SIG-M5 treated with dmso at 0.1 percent for 504 hours (cell line): ENCODE measurements around the gene FAM114A1.

Experiments used
- DNase-seq: peaks from one replicate; lab custom pipeline; 2025; ENCODE audit not compliant: unreplicated experiment; lab: John Stamatoyannopoulos, UW

Gene FAM114A1

DNA sequence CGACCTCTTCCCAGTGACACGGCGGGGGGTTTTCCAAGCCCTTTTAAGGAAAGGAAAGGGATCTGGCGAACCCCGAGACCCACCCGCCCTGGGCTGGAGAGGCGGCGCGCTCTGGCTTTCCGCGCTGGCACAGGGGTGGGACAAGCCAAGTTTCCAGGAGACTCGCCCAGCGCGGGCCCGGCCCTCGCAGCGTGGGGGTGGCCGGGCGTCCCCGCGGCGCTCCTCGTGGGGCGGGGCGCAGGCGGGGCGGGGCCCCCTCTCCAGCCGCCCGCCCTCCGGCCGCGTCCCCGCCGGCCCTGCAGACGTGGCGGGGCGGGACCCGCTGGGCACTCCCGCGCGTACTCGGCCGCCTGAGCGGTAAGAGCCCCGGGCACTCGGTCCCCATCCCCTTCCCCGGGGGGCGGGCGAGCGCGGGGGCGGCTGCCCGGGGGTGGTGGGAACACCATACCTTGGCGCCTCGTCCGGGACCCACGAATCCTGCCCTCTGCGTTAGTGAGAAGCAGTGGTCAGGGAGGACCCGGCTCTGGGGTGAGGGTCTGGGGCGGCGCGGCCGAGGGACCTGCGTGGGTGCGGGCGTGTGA, at the start of gene FAM114A1:
FAM114A1 (plus strand) TSS at position 329 of the 581 bp plus-strand sequence. CDS start 10,273 bp downstream, outside the sequence.
- DNase-seq, result peak; percentile 57

DNA sequence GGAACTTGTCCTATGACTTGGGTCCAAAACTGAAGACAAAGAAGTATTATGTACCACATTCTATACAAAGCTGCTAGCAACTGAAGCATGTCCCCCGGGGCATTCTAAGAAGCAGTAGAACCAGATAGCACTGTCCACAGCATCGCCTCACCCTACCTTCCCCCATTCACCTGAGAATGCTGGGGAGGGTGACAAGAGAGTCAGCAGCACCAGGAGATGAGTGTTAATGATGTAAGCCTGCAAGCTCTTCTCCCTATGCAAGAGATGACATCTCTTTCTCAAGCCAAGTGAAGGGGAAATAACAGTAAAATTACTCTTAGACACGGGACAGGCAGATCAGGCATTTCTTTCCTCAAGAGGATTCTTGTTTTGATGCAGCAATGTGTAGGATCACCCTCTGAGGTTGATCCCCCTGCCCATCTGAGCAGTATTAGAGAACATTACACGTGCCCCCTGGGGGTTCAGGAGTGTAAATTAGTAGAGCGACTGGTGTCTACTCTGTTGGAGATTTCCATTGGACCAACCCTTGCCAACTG, 49.1 kb upstream of the FAM114A1 start:
- DNase-seq, result no peak

DNA sequence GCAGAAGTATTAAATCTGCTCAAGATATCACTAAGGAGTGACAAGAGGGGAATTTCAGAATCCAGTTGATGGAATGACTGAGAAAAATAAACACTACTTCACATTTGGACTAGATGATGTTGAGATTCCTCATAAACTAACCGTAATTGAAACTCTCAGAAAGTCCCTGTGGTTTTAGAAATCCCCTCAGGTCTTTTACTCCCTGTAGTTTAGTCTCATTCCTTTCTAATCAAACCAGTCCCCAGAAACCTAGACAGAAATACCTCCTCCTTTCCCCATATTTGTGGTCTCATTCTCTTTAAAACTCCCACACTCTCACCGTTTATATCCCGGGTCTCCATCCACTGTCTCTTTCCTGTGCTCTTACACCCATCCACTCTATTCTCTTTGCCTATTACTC, 48.0 kb upstream of the FAM114A1 start:
- DNase-seq, result no peak

DNA sequence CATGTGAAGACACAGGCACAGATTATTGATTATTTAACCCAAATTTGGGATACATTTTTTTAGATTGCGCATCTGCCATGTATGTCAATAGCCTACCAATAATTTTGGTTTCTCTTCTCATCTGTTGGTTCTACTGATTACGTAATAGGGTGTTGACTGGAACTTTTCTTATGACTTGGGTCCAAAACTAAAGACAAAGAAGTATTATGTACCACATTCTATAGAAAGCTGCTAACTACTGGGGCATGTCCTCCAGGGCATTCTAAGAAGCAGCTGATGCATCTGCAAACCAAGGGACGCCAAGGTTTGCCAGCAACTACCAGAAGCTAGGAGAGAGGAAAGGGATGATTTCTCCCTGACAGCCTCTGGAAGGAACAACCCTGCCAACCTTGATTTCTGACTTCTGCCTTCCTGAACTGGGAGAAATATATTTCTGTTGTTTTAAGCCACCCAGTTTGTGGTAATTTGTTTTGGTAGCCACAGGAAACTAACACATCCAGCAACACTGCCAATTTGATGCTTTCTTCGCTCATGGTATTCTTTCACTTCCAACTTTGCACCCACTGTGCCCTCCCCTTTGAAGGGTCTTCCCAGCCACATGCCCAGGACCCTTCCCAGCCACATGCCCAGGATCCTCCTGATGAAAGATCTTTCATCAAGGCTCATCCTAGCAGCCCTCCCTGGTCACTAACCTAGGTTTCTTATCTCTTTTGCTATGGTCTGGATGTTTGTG, 47.1 kb upstream of the FAM114A1 start:
- DNase-seq, result no peak

DNA sequence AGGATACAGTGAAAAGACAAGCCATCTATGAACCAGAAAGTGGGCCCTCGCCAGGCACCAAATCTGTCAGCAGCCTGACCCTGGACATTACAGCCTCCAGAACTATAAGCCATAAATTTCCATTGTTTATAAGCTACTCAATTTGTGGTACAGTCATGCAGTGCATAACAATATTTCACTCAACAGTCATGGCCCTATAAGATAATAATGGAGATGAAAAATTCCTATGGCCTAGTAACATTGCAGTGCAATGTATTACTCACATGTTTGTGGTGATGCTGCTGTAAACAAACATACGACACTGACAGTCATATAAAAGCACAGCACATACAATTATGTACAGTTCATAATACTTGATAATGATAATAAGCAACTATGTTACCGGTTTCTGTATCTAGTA, 45.9 kb upstream of the FAM114A1 start:
- DNase-seq, result no peak

DNA sequence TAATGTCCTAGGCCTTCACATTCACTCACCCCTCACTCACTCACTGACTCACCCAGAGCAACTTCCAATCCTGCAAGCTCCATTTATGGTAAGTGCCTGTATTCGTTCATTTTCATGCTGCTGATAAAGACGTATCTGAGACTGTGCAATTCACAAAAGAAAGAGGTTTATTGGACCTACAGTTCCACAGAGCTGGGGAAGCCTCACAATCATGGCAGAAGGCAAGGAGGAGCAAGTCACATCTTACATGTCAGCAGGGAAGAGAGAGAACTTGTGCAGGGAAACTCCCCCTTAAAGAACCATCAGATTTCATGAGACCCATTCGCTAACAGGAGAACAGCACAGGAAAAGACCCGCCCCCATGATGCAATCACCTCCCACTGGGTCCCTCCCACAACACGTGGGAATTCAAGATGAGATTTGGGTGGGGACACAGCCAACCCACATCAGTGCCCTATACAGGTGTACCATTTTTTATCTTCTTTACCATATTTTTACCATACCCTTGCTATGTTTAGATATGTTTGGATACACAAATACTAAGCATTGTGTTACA, 44.8 kb upstream of the FAM114A1 start:
- no peak for DNase-seq

DNA sequence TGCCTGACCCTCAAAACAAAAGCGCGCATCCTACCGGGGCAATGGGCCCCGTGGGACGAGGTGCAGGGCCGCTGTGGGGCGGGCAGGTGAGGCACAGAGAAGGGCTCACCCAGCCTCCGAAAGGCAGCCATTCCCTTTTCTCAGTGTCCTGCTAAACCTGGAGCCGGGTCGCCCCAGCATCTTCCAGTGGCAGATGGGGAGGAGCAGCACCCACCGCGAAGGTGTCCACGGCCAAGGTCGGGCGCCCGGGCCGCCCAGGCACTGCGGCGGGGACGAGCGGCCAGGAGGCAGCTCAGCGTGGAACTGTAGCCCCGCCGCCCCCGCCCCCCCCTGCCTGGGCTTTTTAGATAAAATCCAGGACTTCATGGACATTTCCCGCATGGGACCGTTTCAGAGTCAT, 43.8 kb upstream of the FAM114A1 start:
- DNase-seq, result no peak

DNA sequence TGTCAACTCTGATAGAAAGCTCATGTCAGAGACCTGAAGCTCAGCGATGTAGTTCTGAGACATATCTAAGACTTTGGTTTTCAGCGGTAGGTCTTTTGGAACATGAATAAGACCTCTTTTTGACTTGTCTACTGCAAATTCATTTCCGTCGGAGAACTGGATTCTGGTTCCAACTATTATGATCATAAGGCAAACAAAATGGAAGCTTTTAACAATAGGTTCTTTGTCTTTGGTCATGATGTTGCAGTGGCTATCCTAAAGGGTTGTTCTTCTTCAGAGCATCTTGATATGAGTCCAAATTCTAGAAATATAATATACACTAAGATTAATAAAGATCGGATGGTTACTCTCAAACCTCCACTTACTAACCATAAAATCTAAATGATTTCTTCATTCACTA, 38.4 kb upstream of the FAM114A1 start:
- no peak for DNase-seq

DNA sequence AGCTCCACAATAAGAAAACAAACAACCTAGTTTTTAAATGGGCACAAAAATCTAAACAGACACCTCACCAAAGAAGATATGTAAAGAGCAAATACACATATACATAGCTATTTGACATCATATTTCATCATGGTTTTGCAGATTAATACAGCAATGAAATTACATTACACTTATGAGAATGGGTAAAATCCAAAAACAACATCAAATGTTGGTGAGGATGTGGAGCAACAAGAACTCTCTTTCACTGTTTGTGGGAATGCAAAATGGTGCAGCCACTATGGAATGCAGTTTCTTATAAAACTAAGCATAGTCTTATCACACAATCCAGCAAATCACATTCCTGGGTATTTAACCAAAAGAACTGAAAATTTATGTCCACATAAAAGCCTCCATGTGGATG, 36.0 kb upstream of the FAM114A1 start:
- DNase-seq, result no peak

DNA sequence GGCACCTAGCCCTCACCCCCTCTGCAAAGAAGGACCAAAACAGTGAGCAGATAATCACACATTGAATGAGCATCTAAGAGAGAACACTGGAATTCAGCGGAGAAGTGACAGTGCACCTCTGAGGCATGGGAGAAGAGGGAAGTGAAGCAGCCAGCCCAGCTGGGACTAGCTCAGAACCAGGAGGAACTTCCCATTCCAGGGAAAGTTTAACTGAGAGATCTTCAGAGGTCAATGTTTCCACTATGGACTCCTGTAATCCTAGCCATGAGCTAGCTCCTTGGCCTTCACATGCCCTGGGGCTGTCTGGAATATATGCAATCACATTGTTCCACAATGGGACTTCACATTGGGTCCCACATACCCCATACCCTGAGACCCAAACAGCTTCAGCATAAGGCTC, 35.4 kb upstream of the FAM114A1 start:
- no peak for DNase-seq

DNA sequence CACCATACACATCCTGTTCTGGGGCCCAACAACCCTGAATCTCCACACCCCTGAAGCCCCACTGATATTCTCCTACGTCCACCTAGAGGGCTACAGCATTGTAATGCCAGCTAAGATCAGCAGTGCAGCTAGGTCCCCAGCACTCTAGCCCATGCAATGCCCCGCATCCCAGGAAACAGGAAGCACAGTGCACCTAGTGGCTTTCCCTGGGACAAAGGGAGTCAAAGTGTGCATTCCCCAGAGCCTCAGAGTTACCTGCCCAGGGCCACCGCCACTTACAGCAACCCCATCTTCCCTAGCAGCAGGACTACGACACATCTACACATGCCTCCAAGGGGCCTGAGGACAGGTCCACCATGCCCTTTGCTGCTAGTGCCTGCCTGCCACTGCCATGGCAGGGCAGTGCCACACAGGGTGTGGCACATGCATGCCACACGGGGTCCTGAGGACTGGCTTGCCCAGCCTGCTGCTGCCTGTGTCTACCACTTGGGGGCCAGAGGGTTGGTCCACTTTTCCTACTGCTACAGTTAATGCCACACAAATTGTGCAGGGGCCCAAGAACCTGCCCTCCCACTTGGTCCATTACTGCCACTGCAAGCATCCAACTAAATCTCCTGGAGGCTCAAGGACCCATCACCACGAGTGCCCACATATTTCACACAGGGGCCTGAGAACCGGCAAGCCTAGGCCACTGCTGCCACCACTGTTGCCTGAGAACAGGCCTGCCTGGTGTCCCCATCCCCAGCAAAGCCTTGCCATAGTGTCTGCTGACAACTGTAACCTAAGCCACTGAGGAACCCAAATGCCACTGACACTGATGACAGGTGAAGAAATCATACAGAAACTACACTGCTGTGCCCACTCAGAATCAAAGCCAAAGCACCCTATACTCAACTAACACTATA, 34.7 kb upstream of the FAM114A1 start:
- DNase-seq, result no peak

DNA sequence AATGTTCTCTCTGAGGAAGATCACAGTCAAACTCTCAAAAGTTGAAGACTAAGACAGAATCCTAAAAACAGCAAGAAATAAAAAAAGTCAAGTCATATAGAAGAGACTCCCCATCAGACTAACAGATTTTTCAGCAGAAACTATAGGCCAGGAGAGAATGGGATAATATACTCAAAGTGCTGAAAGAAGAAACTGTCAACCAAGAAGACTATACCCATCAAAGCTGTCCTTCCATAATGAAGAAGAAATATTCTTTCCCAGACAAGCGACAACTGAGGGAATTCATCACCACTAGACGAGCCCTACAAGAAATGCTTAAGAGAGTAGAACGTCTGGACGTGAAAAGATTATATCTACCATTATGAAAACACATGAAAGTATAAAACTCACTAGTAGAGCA, 33.0 kb upstream of the FAM114A1 start:
- no peak for DNase-seq

DNA sequence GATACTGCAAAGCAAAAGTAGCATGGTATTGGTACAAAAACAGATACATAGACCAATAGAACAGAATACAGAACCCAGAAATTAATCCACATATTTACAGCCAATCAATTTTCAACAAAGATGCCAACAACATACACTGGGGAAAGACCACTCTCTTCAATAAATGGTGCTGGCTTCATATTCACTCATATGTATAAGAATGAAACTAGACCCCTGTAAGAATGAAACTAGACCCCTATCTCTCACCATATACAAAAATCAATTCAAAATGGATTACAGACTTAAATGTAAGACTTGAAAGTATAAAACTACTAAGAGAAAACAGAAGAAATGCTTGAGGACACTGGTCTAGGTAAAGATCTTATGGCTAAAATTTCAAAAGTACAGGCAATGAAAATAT, 30.3 kb upstream of the FAM114A1 start:
- DNase-seq, result no peak

DNA sequence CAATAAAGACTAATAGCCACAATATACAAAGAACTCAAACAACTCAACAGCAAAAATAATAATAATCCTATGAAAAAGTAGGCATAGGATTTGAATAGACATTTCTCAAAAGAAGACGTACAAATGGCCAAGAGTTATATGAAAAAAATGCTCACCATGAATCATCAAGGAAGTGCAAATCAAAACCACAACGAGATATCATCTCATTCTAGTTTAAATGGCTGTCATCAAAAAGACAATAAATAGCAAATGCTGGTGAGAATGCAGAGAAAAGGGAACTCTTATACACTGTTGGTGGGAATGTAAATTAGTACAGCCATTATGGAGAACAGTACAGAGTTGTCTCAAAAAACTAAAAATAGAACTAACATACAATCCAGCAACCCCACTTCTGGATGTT, 29.8 kb upstream of the FAM114A1 start:
- no peak for DNase-seq

DNA sequence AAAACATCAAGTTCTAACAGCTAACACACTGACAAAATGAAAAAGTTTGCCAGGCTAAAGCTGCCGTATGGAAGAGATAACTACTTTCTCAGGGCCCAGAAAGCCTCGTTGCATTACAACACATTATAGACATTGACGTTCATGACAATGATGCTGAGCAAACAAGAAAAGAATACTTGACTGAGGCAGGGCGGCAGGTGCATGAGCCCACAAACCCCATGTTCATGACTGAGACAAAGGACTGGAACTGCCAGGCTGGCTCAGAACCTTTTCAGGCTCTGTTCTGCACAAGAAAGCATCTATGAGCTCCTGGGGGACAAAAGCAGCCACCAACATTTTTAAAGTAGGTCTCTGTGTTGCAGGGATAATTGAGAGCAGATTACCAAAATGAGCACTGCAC, 24.6 kb upstream of the FAM114A1 start:
- no peak for DNase-seq

DNA sequence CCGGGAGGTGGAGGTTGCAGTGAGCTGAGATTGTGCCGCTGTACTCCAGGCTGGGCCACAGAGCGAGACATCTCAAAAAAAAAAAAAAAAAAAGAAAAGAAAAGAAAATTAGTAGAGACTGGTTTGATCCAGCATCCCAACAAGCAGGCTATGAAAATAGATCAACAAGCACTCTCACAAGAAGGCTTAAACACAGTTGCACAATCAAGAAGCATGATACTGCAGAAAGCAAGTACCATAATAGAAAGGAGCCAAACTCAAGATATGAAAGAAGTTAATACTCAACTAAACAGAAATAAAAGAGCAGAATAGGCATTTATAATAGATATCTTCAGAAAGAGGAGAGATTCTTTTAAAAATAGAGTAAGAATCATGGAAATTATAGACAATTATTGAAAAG, 21.6 kb upstream of the FAM114A1 start:
- peak; percentile 34 for DNase-seq

DNA sequence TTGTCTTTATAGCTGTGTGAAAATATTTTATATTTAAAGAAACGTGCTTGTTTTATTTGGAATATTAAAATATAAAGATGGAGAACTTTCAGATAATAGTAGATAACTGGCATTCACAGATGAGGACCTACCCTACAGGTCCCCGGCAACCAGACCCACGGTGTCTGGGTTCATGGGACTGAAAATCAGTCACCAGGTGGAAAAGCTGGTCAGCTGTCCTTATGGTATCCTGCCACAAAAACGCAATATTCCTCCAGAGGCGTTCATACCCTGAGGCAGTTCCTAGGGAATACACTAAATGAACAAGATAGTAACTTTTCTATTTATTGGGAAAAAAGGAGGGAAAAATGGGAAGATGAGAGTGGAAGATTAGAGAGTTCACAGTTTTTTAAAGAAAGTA, 12.1 kb upstream of the FAM114A1 start:
- DNase-seq, result no peak

DNA sequence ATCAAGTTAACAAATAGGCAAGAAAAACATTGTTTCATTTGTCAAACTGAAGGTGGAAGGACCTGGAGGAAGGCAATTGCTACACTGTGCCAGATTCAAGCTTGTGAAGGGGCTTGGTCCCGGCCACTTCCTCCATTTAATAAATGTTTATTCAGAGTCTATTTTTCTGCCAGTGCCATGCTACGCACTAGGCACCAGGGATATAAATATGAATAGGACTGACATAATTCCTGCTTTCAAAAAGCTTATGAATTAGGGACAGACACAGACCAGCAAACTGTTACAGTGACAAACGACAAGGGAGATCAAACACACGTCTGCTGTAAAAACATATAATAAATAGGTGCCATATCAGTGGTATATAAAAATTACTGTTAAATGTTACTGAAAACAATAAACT, 11.6 kb upstream of the FAM114A1 start:
- DNase-seq, result peak; percentile 46

DNA sequence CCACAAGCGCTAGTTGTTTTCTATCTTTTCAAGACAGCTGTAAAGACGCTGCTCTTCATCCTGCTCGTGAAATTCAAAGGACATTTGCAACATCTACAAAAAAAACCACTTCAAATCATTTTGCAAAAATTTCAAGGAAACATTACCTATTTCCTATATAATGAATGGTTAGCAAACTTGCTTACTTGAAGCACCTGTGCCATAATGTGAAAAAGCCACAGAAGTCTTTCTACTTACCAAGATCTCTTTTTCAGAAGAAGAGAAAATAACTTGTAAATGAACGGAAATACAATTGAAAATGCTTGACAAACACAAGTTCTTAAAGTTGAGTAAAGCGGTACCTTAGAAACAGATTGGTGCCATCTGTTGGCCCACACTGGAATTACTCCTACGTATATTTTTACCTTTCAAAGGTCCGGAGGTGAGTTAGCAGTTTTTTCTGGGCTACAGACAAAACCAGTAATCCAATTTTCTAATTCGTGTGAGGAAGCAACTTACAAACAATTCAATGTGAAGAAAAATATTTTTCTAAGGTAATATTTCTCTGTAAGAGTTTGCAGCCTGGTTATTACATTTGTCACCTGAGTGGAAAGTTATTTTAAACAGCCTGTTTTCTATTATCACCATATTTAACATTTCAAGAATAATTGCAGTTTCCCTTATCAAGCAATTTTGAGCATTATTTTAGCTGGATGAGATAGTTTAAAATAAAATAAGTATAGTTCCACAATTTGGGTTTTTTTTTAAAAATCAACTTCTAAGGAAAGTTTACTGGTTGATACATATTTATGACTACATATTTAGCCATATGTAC, 10.9 kb upstream of the FAM114A1 start, which contains the start of gene TLR6:
TLR6 (minus strand) TSS at position 294 of the 814 bp plus-strand sequence. CDS start 27,344 bp downstream, outside the sequence.
- peak; percentile 81 for DNase-seq

DNA sequence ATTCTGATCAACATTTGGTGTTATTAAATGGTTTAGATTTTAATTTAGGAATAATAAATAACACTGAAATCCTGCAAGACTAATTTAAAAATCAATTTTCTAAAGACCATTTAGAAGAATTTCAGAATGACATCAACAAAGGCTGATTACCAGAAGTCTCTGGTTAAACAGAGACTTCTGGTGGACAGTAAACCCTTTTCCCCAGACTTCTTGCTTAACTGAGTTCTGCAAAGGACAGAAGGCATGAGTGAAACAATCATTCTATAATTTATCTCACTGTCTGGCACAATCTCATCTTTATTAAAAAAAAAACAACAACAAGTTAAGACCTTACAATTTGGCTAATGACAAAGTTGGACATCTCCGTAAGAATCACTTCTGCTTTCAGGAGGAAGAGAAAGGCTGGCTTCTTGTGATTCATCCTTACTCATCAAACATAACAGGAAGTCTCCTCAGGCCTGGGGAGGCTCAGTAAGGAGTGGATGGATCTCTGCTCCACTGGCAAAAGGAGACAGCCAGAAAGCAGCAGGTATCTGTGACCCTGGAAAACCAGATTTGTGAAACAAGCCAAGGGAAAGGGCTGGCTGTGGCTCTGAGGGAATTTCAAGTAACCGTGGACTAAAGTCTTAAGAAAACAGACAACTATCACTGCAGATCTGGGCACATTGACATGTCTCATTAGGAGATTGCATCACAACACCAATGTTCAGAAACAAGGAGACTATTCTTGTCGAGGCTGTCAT, 10.1 kb upstream of the FAM114A1 start:
- peak; percentile 94 for DNase-seq
